ENCODE data around the gene KRT77.

Gene KRT77

GRCh38 chr12:52691076-52691840 is 12.1 kb downstream of the KRT77 start:
- DNase-seq = peak; percentile 40

GRCh38 chr12:52690351-52691075 is 12.8 kb downstream of the KRT77 start:
- DNase-seq = no peak

- no peak for DNase-seq
Measured at GRCh38 chr12:52689936-52690335, 13.4 kb downstream of the KRT77 start.

GRCh38 chr12:52689239-52689638 is 14.1 kb downstream of the KRT77 start:
- no peak for DNase-seq

- no peak for DNase-seq
Measured at GRCh38 chr12:52688481-52688880, 14.8 kb downstream of the KRT77 start.

GRCh38 chr12:52687497-52688385 is 15.6 kb downstream of the KRT77 start:
- DNase-seq = no peak

- no peak for DNase-seq
Measured at GRCh38 chr12:52686756-52687487, 16.4 kb downstream of the KRT77 start.

- no peak for DNase-seq
Measured at GRCh38 chr12:52686063-52686462, 17.3 kb downstream of the KRT77 start.

GRCh38 chr12:52685406-52685890 is 17.9 kb downstream of the KRT77 start:
- no peak for DNase-seq

- DNase-seq = no peak
Measured at GRCh38 chr12:52684431-52684830, 18.9 kb downstream of the KRT77 start.

- no peak for DNase-seq
Measured at GRCh38 chr12:52683575-52684300, 19.6 kb downstream of the KRT77 start.

- no peak for DNase-seq
Measured at GRCh38 chr12:52682938-52683574, 20.3 kb downstream of the KRT77 start.

GRCh38 chr12:52682381-52682660 is 21.0 kb downstream of the KRT77 start:
- DNase-seq = no peak

- DNase-seq = peak; percentile 17
Measured at GRCh38 chr12:52681526-52682380, 21.6 kb downstream of the KRT77 start.

- DNase-seq = no peak
Measured at GRCh38 chr12:52680363-52680762, 23.0 kb downstream of the KRT77 start, which contains the start of gene KRT1. Gene KRT1, minus strand, starts transcription at chr12:52680407. Its CDS starts 59 bp downstream, at chr12:52680348.

GRCh38 chr12:52679875-52680274 is 23.4 kb downstream of the KRT77 start:
- no peak for DNase-seq

GRCh38 chr12:52677671-52678070 is 25.7 kb downstream of the KRT77 start:
- DNase-seq = no peak

GRCh38 chr12:52677126-52677525 is 26.2 kb downstream of the KRT77 start:
- no peak for DNase-seq

GRCh38 chr12:52676163-52676562 is 27.2 kb downstream of the KRT77 start:
- no peak for DNase-seq

GRCh38 chr12:52675301-52675701 is 28.0 kb downstream of the KRT77 start:
- DNase-seq = no peak

- DNase-seq = no peak
Measured at GRCh38 chr12:52674433-52674775, 28.9 kb downstream of the KRT77 start.
